ENCODE data around the gene ZNF821. TPM values are rescaled to one million over a fixed set of nuclear protein-coding genes. Genes with fewer than 3 reads are reported as not detected.

ZNF821 gene
- total and polyA plus RNA-seq, 2 donors from 2014 or later: 7.1 to 10.0 TPM

- peak overlapping the region; percentile 96 to 99 (median 98) for H3K9ac ChIP-seq (ENCODE audit: low read length in 3 of 3)
- no peaks in the 10 kb centered on the region for H3K27me3 ChIP-seq (ENCODE audit: control insufficient read depth, insufficient read depth, low read length)
- H3K9me3 ChIP-seq (ENCODE audit: control insufficient read depth in 2 of 3, insufficient read depth in 1 of 3, low read length in 3 of 3): no peaks in the 10 kb centered on the region
- no peak for FAIRE-seq
- no peaks in the 10 kb centered on the region for H3K4me1 ChIP-seq (ENCODE audit: control insufficient read depth in 2 of 3, insufficient read depth in 2 of 3, low read depth in 1 of 3, low read length in 3 of 3)
- H3K36me3 ChIP-seq (ENCODE audit: control insufficient read depth in 2 of 3, insufficient read depth in 3 of 3, low read length in 3 of 3): no peaks in the 10 kb centered on the region
- H3K27ac ChIP-seq (ENCODE audit: low read depth in 2 of 2, low read length in 2 of 2): peak overlapping the region; percentile 97 to 99
- intact Hi-C loops (cut with DNase I): no loop called here
- TF ChIP-seq, protein P1, sequence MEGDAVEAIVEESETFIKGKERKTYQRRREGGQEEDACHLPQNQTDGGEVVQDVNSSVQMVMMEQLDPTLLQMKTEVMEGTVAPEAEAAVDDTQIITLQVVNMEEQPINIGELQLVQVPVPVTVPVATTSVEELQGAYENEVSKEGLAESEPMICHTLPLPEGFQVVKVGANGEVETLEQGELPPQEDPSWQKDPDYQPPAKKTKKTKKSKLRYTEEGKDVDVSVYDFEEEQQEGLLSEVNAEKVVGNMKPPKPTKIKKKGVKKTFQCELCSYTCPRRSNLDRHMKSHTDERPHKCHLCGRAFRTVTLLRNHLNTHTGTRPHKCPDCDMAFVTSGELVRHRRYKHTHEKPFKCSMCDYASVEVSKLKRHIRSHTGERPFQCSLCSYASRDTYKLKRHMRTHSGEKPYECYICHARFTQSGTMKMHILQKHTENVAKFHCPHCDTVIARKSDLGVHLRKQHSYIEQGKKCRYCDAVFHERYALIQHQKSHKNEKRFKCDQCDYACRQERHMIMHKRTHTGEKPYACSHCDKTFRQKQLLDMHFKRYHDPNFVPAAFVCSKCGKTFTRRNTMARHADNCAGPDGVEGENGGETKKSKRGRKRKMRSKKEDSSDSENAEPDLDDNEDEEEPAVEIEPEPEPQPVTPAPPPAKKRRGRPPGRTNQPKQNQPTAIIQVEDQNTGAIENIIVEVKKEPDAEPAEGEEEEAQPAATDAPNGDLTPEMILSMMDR (IDR thresholded peaks at IDR 0.05; ENCODE audit: borderline replicate concordance, extremely low read depth, insufficient read depth): no peak
- DNase-seq: peak in 3 of 5 donors; percentile 60 to 84 (median 74)
- peak overlapping the region; percentile 79 to 97 (median 95) for H3K4me3 ChIP-seq (ENCODE audit: low read length in 3 of 3)
Measured at GRCh38 chr16:71895679-71896365, 11.8 kb upstream of the ZNF821 start.

DNA sequence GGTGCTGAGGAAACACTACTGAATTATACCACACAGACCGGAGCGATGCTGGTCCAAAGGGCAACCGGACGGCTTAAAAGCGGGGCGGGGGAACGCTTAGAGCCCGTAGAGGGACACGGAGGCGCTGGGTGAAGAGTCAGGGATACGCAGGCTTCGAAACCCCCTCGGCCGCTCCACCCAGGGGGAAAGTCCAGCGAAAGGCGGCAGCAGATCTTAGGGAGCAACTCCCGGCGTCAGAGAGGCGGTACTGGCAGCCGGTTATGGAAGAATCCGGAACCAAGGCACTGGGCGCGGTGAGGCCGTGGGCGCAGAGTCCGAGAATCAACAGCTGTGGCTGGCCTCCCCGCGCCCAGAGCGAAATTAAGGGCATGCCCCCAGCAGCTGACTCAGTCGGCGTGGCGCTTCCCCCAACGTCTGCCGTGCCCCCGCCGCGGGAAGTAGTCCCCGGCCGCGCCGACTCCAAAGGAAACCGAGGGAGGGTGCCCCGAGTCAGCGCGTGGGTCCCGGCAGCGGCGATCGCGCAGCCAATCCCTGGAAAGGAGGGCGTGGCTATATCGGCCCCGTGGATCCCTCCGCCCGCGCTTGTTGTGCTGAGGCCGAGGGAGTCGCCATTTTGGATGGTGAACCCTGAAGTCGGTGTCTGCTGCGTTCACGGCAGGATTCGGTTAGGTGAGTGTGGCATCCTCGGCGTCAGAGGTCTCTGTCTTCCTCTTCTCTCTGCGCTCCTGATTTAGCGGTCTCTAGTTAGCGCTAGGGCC, 11.1 kb upstream of the ZNF821 start, which contains the start of gene IST1:
TSS of gene IST1 (plus strand) at position 611 of the 758 bp plus-strand sequence. CDS start 20,110 bp downstream, outside the sequence.
- no peak for FAIRE-seq
- intact Hi-C loops (cut with DNase I): no loop called here

DNA sequence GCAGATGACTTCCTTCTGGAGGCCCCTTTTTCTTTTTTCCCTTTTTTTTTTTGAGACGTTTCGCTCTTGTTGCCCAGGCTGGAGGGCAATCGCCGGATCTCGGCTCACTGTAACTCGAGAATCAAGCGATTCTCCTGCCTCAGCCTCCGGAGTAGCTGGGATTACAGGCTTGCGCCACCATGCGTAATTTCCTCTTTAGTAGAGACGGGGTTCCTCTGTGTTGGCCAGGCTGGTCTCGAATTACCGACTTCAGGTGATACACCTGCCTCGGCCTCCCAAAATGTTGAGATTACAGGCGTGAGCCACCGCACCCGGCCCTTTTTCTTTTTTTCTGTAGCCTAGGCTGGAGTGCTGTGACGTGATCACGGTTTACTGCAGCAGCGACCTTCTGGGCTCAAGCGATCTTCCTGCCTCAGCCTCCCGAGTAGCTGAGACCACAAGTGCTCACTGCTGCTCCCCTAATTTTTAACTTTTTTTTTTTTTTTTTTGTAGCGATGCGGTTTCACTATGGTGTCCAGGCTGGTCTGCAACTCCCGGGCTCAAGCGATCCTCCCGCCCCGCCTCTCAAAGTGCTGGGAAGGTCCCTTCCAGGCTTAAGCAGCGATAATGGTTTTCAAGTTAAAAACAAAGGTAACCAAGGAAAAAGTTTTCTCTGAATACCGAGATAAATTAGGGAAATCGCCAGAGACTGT, 10.4 kb upstream of the ZNF821 start:
- peak; percentile 66 to 81 (median 77) for DNase-seq
- intact Hi-C loops (cut with DNase I): no loop called here
- Histone ChIP-seq H3K27ac (ENCODE audit: low read depth in 2 of 2, low read length in 2 of 2) (peak overlapping the region; percentile 97 to 98), H3K4me1 (ENCODE audit: control insufficient read depth in 2 of 3, insufficient read depth in 2 of 3, low read depth in 1 of 3, low read length in 3 of 3) (no peaks in the 10 kb centered on the region), H3K36me3 (ENCODE audit: control insufficient read depth in 2 of 3, insufficient read depth in 3 of 3, low read length in 3 of 3) (no peaks in the 10 kb centered on the region), H3K9me3 (ENCODE audit: control insufficient read depth in 2 of 3, insufficient read depth in 1 of 3, low read length in 3 of 3) (no peaks in the 10 kb centered on the region), H3K9ac (ENCODE audit: low read length in 3 of 3) (peak overlapping the region; percentile 81 to 99 (median 92)), H3K4me3 (ENCODE audit: low read length in 3 of 3) (peak overlapping the region; percentile 60 to 84 (median 79)), H3K27me3 (ENCODE audit: control insufficient read depth, insufficient read depth, low read length) (no peaks in the 10 kb centered on the region)
- no peak for FAIRE-seq
- TF ChIP-seq, protein P1 (IDR thresholded peaks at IDR 0.05; ENCODE audit: borderline replicate concordance, extremely low read depth, insufficient read depth): no peak

More for the DNA sequence above, 11.1 kb upstream of the ZNF821 start, which contains the start of gene IST1:
- Histone ChIP-seq H3K4me3 (ENCODE audit: low read length in 3 of 3) (peak within 1 kb of the TSS; percentile 79 to 97 (median 95)), H3K9ac (ENCODE audit: low read length in 3 of 3) (peak within 1 kb of the TSS; percentile 96 to 99 (median 98)), H3K9me3 (ENCODE audit: control insufficient read depth in 2 of 3, insufficient read depth in 1 of 3, low read length in 3 of 3) (no peaks in the 10 kb centered on the region), H3K36me3 (ENCODE audit: control insufficient read depth in 2 of 3, insufficient read depth in 3 of 3, low read length in 3 of 3) (no peaks in the 10 kb centered on the region), H3K27ac (ENCODE audit: low read depth in 2 of 2, low read length in 2 of 2) (peak within 1 kb of the TSS; percentile 97 to 99), H3K4me1 (ENCODE audit: control insufficient read depth in 2 of 3, insufficient read depth in 2 of 3, low read depth in 1 of 3, low read length in 3 of 3) (no peaks in the 10 kb centered on the region), H3K27me3 (ENCODE audit: control insufficient read depth, insufficient read depth, low read length) (no peaks in the 10 kb centered on the region)
- peak; percentile 98 to 99 (median 99) for DNase-seq
- TF ChIP-seq, protein P1 (IDR thresholded peaks at IDR 0.05; ENCODE audit: borderline replicate concordance, extremely low read depth, insufficient read depth): no peak

All from kidney (tissue), 14 donors.